Panc1 (cell line): Measurements from ENCODE around the gene ZC3H12D. TPM values are rescaled to one million over a fixed set of nuclear protein-coding genes. Genes with fewer than 3 reads are reported as not detected.

Experiments used
- ATAC-seq: fragments of 200-7000 bp; cut with Tn5 transposase; 2 replicates; pipeline ENCODE4 v1.9.1; 2020; ENCODE audit warnings: mild to moderate bottlenecking, moderate library complexity
- BruUV-seq: library from RNA; stranded (reverse); fragments of 400-500 nt; replicated peaks from 2 replicates; lab custom pipeline; 2021; lab: Mats Ljungman, UMichigan
- CTCF ChIA-PET: fragments of 300-600 bp; sonication (Branson Sonifier 250); formaldehyde crosslinking; loops from one replicate; lab custom pipeline; 2022; ENCODE audit warnings: antibody characterized with exemption; lab: Charles Lee
- POLR2A ChIA-PET: fragments of 300-600 bp; sonication (Branson Sonifier 250); formaldehyde crosslinking; loops from one replicate; lab custom pipeline; 2022; ENCODE audit warnings: antibody characterized with exemption; lab: Charles Lee
- DNase-seq: peaks from one replicate; pipeline ENCODE4 v3.0.0-alpha.2; 2010; ENCODE audit warnings: low read depth, low spot score
- H3K27ac ChIP-seq: 2 replicates; pipeline ENCODE4 v1.5.1; 2011; ENCODE audit warnings: mild to moderate bottlenecking, low read length, inconsistent platforms
- H3K27me3 ChIP-seq: fragments of 200-500 bp; sonication (Bioruptor generic); 2 replicates; pipeline ENCODE4 v1.6.0; 2014; ENCODE audit warnings: low read length, inconsistent platforms; ENCODE audit not compliant: control insufficient read depth, insufficient read depth
- H3K36me3 ChIP-seq: fragments of 200-500 bp; sonication (Bioruptor generic); 2 replicates; pipeline ENCODE4 v1.5.1; 2014; ENCODE audit warnings: inconsistent platforms, mild to moderate bottlenecking, low read length, moderate library complexity; ENCODE audit not compliant: control insufficient read depth, insufficient read depth
- H3K4me1 ChIP-seq: 2 replicates; pipeline ENCODE4 v1.5.1; 2011; ENCODE audit warnings: inconsistent platforms, mild to moderate bottlenecking, low read length, moderate library complexity; ENCODE audit not compliant: control insufficient read depth, insufficient read depth
- H3K4me3 ChIP-seq, 2 experiments: 2 replicates each; pipeline ENCODE4 v1.5.1; 2011 to 2012; ENCODE audit warnings: low read depth in 2 of 2, low read length in 2 of 2, mild to moderate bottlenecking in 2 of 2, inconsistent platforms in 1 of 2, moderate library complexity in 1 of 2
- H3K9me3 ChIP-seq: fragments of 200-500 bp; sonication (Bioruptor generic); 2 replicates; pipeline ENCODE4 v1.5.1; 2014; ENCODE audit warnings: low read depth, mild to moderate bottlenecking, inconsistent platforms, low read length, moderate library complexity; ENCODE audit not compliant: control insufficient read depth, insufficient read depth
- POLR2AphosphoS5 ChIP-seq: IDR thresholded peaks from 2 replicates; pipeline ENCODE4 v1.6.1; 2012; ENCODE audit warnings: mild to moderate bottlenecking, low read depth, low read length, moderate library complexity
- SIN3A ChIP-seq: IDR thresholded peaks from 2 replicates; pipeline ENCODE4 v1.6.1; 2012; ENCODE audit warnings: low read depth, mild to moderate bottlenecking, low read length, moderate library complexity, borderline replicate concordance; ENCODE audit not compliant: insufficient read depth
- TCF7L2 ChIP-seq: IDR thresholded peaks from 2 replicates; pipeline ENCODE4 v1.6.1; 2011; ENCODE audit warnings: mild to moderate bottlenecking, low read depth, low read length, inconsistent platforms
- in situ Hi-C: cut with HindIII; loops from 2 replicates; pipeline ENCODE4 v1.10.0; 2016; ENCODE audit warnings: low sequenced_read_pairs, low pct_unique_long_range_greater_than_20kb
- intact Hi-C: fragments of 100-400 bp; cut with micrococcal nuclease; formaldehyde crosslinking; loops from one replicate; pipeline ENCODE4 v1.10.0; 2022; ENCODE audit not compliant: unreplicated experiment
- total RNA-seq: library from RNA; stranded (reverse); gene quantifications from one replicate; pipeline ENCODE4 v1.2.1, GENCODE V29; 2021; ENCODE audit not compliant: unreplicated experiment
- TF ChIP-seq, protein P1 (sequence below), 2 experiments: IDR thresholded peaks; 2 replicates each; pipeline ENCODE4 v1.6.1; 2011 to 2012; ENCODE audit warnings: low read depth in 2 of 2, control low read depth in 1 of 2, low read length in 1 of 2, mild to moderate bottlenecking in 1 of 2, moderate library complexity in 1 of 2; ENCODE audit not compliant: insufficient read depth in 1 of 2
- TF ChIP-seq, protein P2 (sequence below): fragments of 450-650 bp; IDR thresholded peaks from 2 replicates; pipeline ENCODE4 v1.5.1; 2017; ENCODE audit warnings: mild to moderate bottlenecking

ZC3H12D gene
- total RNA-seq, 1 experiment from 2014 or later: 0.26 TPM

DNA sequence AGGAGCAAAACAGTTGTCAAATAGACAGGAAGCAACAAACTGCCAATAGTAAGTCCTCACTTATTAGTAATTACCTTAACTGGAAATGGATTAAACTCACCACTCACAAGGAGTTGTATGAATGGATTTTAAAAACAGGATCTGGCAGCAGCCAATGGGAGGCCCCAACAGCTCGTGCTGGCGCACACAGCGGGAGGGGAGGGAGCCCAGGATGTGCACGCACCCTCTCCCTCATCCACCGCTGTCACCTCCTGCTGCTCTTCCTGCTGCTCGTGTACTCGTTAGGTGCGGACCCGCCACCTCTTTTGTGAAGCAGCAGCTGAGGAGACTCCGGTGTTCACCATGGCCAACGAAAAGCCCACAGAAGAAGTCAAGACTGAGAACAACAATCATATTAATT, 84.8 kb downstream of the ZC3H12D start, which contains the start of gene SUMO4:
SUMO4 (plus strand) TSS at position 213 of the 400 bp plus-strand sequence; CDS start at position 343, 130 bp downstream.
- no TSS peak for BruUV-seq

DNA sequence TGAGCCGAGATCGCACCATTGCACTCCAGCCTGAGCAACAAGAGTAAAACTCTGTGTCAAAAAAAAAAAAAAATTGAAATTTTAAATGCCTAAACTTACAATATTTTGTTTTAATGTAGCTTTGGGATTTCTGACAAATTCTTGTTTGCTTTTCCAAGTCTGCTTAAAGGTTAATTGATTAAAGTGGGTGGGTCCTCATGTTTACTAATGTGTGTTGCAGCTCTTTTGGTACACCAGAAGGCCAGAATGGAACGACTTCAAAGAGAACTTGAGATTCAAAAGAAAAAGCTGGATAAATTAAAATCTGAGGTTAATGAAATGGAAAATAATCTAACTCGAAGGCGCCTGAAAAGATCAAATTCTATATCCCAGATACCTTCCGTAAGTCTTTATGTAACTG, 87.4 kb downstream of the ZC3H12D start:
- peaks cover 17% of the 10 kb centered on the region; the same call in 1 of the 2 replicates for H3K36me3 ChIP-seq
- DNase-seq (no peak), ATAC-seq (no peak)
- H3K4me3 ChIP-seq: no peak overlapping the region
- POLR2A ChIA-PET: interaction anchor here (0.6 to 0.7 kb wide), 2 partner anchors 163 to 211 kb away, joined by 3 to 7 read pairs; no protein-coding TSS in a partner anchor
- no peak overlapping the region for H3K27ac ChIP-seq
- H3K4me1 ChIP-seq: no peaks in the 10 kb centered on the region; the same call in 1 of the 2 replicates
- no peaks in the 10 kb centered on the region for H3K27me3 ChIP-seq
- in situ Hi-C loops: no loop called here
- CTCF ChIA-PET: no interaction called here
- H3K9me3 ChIP-seq: no peaks in the 10 kb centered on the region
- intact Hi-C loops: no loop called here
- no TSS peak for BruUV-seq
- TF ChIP-seq, protein P1, sequence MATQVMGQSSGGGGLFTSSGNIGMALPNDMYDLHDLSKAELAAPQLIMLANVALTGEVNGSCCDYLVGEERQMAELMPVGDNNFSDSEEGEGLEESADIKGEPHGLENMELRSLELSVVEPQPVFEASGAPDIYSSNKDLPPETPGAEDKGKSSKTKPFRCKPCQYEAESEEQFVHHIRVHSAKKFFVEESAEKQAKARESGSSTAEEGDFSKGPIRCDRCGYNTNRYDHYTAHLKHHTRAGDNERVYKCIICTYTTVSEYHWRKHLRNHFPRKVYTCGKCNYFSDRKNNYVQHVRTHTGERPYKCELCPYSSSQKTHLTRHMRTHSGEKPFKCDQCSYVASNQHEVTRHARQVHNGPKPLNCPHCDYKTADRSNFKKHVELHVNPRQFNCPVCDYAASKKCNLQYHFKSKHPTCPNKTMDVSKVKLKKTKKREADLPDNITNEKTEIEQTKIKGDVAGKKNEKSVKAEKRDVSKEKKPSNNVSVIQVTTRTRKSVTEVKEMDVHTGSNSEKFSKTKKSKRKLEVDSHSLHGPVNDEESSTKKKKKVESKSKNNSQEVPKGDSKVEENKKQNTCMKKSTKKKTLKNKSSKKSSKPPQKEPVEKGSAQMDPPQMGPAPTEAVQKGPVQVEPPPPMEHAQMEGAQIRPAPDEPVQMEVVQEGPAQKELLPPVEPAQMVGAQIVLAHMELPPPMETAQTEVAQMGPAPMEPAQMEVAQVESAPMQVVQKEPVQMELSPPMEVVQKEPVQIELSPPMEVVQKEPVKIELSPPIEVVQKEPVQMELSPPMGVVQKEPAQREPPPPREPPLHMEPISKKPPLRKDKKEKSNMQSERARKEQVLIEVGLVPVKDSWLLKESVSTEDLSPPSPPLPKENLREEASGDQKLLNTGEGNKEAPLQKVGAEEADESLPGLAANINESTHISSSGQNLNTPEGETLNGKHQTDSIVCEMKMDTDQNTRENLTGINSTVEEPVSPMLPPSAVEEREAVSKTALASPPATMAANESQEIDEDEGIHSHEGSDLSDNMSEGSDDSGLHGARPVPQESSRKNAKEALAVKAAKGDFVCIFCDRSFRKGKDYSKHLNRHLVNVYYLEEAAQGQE (IDR thresholded peaks at IDR 0.05; ENCODE audit: insufficient read depth in 1 of 2, low read depth in 2 of 2, low read length in 1 of 2): no peak
- no peak for TF ChIP-seq SIN3A
- no peak for TF ChIP-seq TCF7L2
- TF ChIP-seq POLR2AphosphoS5: no peak
- TF ChIP-seq, protein P2, sequence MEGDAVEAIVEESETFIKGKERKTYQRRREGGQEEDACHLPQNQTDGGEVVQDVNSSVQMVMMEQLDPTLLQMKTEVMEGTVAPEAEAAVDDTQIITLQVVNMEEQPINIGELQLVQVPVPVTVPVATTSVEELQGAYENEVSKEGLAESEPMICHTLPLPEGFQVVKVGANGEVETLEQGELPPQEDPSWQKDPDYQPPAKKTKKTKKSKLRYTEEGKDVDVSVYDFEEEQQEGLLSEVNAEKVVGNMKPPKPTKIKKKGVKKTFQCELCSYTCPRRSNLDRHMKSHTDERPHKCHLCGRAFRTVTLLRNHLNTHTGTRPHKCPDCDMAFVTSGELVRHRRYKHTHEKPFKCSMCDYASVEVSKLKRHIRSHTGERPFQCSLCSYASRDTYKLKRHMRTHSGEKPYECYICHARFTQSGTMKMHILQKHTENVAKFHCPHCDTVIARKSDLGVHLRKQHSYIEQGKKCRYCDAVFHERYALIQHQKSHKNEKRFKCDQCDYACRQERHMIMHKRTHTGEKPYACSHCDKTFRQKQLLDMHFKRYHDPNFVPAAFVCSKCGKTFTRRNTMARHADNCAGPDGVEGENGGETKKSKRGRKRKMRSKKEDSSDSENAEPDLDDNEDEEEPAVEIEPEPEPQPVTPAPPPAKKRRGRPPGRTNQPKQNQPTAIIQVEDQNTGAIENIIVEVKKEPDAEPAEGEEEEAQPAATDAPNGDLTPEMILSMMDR: no peak

More for the DNA sequence above, 84.8 kb downstream of the ZC3H12D start, which contains the start of gene SUMO4:
- H3K9me3 ChIP-seq: no peaks in the 10 kb centered on the region
- POLR2A ChIA-PET: no interaction called here
- H3K27ac ChIP-seq: no peak within 1 kb of the TSS
- intact Hi-C loops: no loop called here
- CTCF ChIA-PET: no interaction called here
- peaks cover 17% of the 10 kb centered on the region; the same call in 1 of the 2 replicates for H3K36me3 ChIP-seq
- ATAC-seq (no peak), DNase-seq (no peak)
- in situ Hi-C loops: no loop called here
- TF ChIP-seq POLR2AphosphoS5: no peak
- TF ChIP-seq TCF7L2: no peak
- TF ChIP-seq, protein P2: no peak
- TF ChIP-seq, protein P1 (IDR thresholded peaks at IDR 0.05; ENCODE audit: insufficient read depth in 1 of 2, low read depth in 2 of 2, low read length in 1 of 2): no peak
- TF ChIP-seq SIN3A: no peak
- H3K4me1 ChIP-seq: no peaks in the 10 kb centered on the region
- H3K4me3 ChIP-seq: no peak within 1 kb of the TSS
- H3K27me3 ChIP-seq: no peaks in the 10 kb centered on the region
